GM12891 (cell line): ENCODE data around the gene WNT16.

Experiments
- DNase-seq: peaks from one replicate; pipeline ENCODE4 v3.0.0; 2011; ENCODE audit warnings: low spot score; ENCODE audit not compliant: insufficient read length
- FAIRE-seq: peaks from 2 replicates; lab custom pipeline; 2011; peaks lifted over from hg19 to GRCh38; lab: Jason Lieb, UNC
- PAX5 ChIP-seq: IDR thresholded peaks from 2 replicates; pipeline ENCODE4 v1.6.1; 2011; ENCODE audit warnings: low read length, moderate library complexity, mild to moderate bottlenecking; ENCODE audit not compliant: insufficient read depth, severe bottlenecking
- POLR2A ChIP-seq: IDR thresholded peaks from 2 replicates; pipeline ENCODE4 v1.6.1; 2011; ENCODE audit warnings: low read depth, low read length, control low read depth
- POLR2AphosphoS5 ChIP-seq: IDR thresholded peaks from 2 replicates; pipeline ENCODE4 v1.6.1; 2011; ENCODE audit warnings: low read depth, low read length, control low read depth
- POU2F2 ChIP-seq: IDR thresholded peaks from 2 replicates; pipeline ENCODE4 v1.6.1; 2011; ENCODE audit warnings: low read depth, mild to moderate bottlenecking, control low read depth, low read length, moderate library complexity
- SPI1 ChIP-seq: IDR thresholded peaks from 2 replicates; pipeline ENCODE4 v1.6.1; 2011; ENCODE audit warnings: low read depth, low read length, control low read depth
- TAF1 ChIP-seq: IDR thresholded peaks from 2 replicates; pipeline ENCODE4 v1.6.1; 2011; ENCODE audit warnings: low read depth, low read length, control low read depth

WNT16 gene

DNA sequence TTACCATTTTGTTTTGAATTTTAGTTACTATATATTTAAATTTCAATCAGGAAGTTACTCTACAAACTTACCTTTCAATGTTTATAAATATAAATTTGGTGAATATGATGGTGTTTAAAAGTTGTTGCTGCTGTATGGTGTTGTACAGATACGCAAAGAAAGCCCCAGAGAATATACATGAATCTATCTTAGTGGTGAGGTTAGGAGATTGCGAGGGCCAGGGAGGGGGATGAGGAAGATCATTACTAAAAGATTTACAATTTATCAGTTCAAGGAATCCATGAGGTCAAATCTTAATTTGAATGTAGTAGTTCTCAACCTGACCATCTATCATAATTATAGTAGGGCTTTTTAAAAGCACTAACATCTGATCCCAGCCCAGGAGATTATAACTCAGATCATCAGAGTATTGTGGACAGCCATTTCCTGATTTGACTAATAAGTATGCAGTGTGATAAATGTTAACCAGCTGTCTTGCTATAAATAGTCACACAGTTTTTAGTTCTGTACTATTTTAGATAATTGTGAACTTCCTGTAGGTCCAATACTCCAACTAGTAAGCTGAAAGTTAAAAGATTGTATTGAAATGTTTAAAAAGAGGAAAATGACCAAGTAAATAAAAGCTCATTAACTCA is 43.7 kb downstream of the WNT16 start:
- TF ChIP-seq POLR2AphosphoS5 (no peak), POU2F2 (no peak), TAF1 (no peak), PAX5 (no peak), POLR2A (no peak), SPI1 (no peak)
- peak; percentile 9 for FAIRE-seq
- no peak for DNase-seq

DNA sequence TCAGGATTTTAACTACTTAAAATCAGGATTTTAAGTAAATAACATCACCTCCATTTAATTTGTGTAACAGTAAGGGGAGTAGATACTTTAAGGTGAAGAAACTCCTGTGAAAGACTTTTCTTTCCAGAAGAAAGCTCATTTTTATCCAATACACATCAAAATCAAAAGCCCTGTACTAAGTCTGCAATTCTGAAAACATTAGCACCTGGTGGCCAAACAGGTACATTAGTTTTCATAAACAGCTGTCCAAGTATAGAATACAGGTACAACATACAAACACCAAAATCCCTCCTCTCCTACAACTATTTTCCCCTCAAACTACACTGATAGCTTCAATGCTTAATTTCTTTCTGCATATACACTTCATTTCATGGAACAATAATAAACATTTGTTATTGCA is 44.4 kb downstream of the WNT16 start:
- TF ChIP-seq POLR2AphosphoS5 (no peak), POLR2A (no peak), POU2F2 (no peak), SPI1 (no peak)
- no peak for FAIRE-seq
- no peak for DNase-seq

DNA sequence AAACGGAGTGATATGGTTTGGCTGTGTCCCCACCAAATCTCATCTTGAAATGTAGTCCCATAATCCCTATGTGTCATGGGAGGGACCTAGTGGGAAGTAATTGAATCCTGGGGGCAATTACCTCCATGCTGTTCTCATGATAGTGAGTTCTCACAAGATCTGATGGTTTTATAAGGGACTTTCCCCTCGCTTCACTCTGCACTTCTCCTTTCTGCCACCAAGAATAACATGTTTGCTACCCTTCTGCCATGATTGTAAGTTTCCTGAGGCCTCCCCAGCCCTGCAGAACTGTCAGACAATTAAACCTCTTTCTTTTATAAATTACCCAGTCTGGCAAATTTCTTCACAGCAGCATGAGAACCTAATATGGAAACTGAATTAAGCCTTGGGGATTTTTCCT is 48.2 kb downstream of the WNT16 start:
- DNase-seq (no peak), FAIRE-seq (no peak)
- TF ChIP-seq TAF1 (no peak), PAX5 (no peak), POLR2AphosphoS5 (no peak), POU2F2 (no peak), SPI1 (peak; percentile 85), POLR2A (no peak)

DNA sequence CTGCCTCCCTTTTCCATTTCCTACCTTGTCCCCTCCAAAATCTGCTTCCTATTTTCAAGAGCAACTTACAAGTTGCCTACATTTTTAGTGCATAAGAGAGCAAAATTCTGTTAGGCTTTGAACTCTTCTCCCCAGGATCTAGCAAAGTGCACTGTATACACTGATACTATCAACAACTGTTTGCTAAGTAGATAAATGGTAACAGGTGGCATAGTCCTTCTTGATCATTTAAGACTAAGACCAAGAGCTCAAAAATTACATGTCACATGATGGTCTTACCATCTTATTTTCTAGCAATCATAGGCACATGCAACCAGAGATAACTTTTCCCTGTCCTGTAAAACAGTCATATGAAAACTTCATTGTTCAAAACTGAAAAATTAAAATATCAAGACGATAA is 51.1 kb downstream of the WNT16 start:
- FAIRE-seq (no peak), DNase-seq (no peak)
- no peak for TF ChIP-seq POU2F2
- no peak for TF ChIP-seq PAX5
- no peak for TF ChIP-seq TAF1
- TF ChIP-seq POLR2A, result no peak

DNA sequence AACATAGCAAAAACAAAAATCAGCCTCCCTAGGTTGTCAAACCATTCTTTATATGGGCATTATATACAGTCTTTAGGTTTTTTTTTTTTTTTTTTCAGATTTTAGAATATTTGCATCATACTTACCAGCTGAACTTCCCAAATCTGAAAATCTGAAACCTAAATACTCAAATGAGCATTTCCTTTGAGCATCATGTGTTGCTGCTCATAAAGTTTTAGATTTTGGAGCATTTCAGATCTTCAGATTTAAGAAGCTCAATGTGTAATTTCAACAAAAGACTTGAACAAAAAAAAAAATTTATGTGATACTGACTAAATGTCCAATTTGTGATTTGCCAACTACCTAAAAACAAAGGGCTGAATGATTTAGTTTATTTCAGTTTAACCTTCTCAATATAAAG is 53.7 kb downstream of the WNT16 start:
- FAIRE-seq, result no peak
- DNase-seq, result no peak
- TF ChIP-seq POU2F2 (no peak), POLR2A (no peak), POLR2AphosphoS5 (no peak), SPI1 (no peak), PAX5 (no peak), TAF1 (no peak)

DNA sequence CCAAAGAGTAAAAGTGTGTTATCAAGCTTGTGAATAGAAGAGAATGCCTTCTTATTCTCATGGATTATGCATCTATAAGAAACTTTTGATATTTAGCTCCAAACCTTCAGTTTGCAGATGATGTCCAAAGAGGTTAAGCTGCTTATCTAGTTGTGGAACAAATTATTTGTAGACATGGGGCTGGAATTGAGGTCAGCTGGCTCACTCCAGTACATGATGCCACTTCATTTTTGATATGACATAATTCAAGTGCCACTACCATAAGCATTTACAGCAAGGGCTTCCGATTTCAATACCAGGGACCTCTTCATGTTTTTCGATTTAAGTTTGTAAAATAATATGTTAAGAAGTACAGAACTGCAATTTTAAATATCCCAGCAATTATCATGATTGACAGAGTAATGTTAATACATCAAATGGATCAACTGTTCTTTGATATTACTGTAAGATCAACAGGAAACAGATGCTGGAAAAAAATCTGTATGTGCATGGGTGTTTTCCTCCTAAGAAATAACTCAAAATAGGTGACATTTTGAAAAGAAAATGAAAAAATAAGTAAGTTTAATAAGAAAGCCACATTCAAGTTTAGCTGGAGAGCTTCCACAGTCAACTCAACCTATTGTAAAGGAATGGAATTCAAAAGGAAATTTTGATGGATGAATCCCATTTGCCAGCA is 54.6 kb downstream of the WNT16 start:
- FAIRE-seq (peak; percentile 20), DNase-seq (no peak)
- TF ChIP-seq TAF1 (no peak), SPI1 (no peak), POLR2A (no peak), PAX5 (no peak), POU2F2 (no peak), POLR2AphosphoS5 (no peak)

DNA sequence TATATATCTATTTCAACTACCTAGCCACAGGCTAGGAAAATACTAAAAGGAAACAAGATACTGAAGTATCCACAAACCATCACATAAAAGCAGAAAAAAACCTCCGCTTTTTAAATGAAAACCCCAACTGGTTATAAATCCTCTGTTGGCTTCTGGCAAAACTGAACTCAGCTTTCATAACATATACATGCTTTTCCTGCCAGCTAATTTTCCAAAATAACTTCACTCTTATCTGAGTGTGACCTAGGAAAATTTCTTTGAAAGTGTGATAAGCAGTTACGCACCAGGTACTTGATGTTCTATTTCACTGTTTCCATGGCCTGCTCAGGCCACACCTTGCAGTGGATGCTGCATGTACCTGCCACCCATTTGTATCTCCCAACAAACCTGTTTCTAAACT is 55.5 kb downstream of the WNT16 start:
- FAIRE-seq, result peak; percentile 79
- no peak for DNase-seq
- TF ChIP-seq POU2F2 (no peak), SPI1 (no peak), POLR2AphosphoS5 (no peak)

DNA sequence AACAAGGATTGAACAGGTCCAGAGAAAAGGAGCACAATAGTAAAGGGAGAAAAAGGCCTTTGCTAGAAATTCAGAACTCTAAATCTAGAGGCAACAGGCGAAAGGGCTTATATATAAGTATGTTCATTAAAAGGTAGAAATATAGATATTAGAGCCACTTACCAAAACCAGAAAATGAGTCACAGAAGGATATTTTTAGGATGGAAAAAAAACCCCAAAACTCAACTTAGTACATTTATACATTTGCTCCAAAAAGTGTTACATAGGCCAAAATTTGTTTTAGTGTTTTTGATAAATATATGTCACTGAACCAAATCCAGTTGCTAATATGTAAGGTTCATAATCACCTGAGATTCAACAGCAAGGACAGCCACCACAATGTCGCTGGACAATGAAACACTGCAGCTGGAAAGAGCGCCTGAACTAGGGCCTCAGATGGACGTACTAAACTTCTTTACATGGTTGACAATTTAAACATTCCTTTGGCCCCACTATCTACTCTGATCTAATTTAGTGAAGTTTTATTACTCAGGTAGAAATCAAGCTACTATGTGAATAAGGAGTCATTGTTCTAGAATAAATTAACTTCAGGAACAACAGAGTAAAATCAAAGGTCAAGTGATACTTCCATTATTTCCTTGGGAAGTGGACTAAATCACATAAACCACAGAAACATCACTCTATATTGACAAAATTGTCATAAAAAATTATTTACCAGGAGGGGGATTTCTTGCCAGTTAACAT is 56.4 kb downstream of the WNT16 start:
- FAIRE-seq, result no peak
- DNase-seq, result no peak
- TF ChIP-seq POLR2A, result no peak
- TF ChIP-seq POU2F2, result no peak
- no peak for TF ChIP-seq SPI1
- TF ChIP-seq POLR2AphosphoS5, result no peak
- TF ChIP-seq PAX5, result no peak
- no peak for TF ChIP-seq TAF1

DNA sequence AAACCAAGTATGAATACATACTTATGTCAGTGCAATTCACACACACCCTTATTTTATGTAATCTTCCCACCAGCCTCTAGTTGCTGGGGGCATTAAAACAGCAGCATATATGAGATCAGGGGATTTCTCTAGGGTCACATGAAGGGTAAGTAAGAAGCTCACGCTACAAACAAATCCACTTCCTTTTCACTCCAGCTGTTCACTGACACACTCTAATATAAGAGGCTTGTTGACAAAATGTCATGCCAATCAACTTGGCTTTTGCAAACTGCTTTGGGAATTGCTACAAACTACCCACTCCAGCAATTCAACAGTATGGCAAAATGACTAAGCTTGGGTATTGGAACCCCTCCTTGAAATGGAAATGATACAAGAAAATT is 57.0 kb downstream of the WNT16 start:
- TF ChIP-seq POLR2AphosphoS5 (0 out of 2 replicates have a peak, but pooled peaks have one; percentile 42), SPI1 (peak; percentile 88), POU2F2 (0 out of 2 replicates have a peak, but pooled peaks have one; percentile 37), TAF1 (no peak), POLR2A (peak; percentile 26; the same call in 1 of the 2 replicates)
- FAIRE-seq (peak; percentile 90), DNase-seq (no peak)

DNA sequence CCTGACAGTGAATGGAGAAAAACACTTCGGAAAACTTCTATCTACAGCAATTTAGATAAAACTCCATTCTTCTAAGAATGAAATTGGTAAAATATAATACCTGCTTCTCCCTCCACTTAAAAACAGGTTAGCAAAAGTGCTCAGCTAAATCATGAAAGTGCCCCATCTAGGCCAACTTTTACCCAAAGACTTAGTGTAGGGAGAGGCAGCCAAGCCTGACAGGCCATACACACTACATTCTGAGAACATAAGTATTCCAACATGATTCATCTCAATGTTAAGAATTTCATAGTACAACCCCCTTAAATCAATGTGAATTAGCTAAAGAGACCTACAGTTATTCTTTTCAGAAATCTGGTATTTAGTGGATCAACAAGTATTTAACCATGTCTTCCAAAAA is 60.1 kb downstream of the WNT16 start:
- TF ChIP-seq PAX5, result peak; percentile 51
- TF ChIP-seq POLR2AphosphoS5, result no peak
- DNase-seq (no peak), FAIRE-seq (peak; percentile 56)

DNA sequence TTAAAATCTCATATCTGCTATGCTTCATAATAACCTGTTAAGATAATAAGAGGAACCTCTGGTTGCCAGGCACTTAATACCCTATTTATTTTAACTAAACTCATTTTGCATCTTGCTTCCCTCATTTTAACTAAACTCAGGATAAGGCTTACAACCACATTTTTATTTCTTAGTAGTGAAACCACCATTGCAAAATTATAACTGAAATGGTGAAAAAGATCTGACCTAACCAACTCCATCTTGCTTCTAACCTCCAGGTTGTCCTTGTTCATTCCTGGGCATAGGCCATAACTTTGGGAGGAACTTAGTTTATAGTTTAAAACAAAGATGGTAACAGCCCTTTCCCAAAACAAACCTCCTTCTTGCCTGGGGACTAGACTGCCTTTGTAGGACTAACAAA is 61.3 kb downstream of the WNT16 start:
- TF ChIP-seq SPI1 (no peak), TAF1 (no peak), POU2F2 (no peak), PAX5 (no peak), POLR2A (no peak), POLR2AphosphoS5 (no peak)
- FAIRE-seq (no peak), DNase-seq (no peak)
